HepG2 (cell line): ENCODE measurements around the gene GRB2. TPM values are rescaled to one million over a fixed set of nuclear protein-coding genes. Genes with fewer than 3 reads are reported as not detected.

Experiments
- IRX3 ChIP-seq: sonication (generic); formaldehyde crosslinking; IDR thresholded peaks from 2 replicates; pipeline ENCODE4 v1.8.1; 2023; ENCODE audit warnings: mild to moderate bottlenecking, low read depth, missing genetic modification reagents, borderline replicate concordance
- MIER2 ChIP-seq: IDR thresholded peaks from 2 replicates; pipeline ENCODE4 v1.6.1; 2016; ENCODE audit warnings: missing biosample characterization, missing genetic modification reagents
- NRL ChIP-seq: sonication (generic); formaldehyde crosslinking; IDR thresholded peaks from 2 replicates; pipeline ENCODE4 v1.5.0; 2020; ENCODE audit warnings: missing genetic modification reagents, mild to moderate bottlenecking, moderate library complexity, borderline replicate concordance
- SAP130 ChIP-seq: IDR thresholded peaks from 2 replicates; pipeline ENCODE4 v1.6.1; 2016; ENCODE audit warnings: low read depth
- ZMAT3 ChIP-seq: sonication (generic); formaldehyde crosslinking; conservative IDR thresholded peaks from 2 replicates; pipeline ENCODE4 v1.7.0; 2021; ENCODE audit warnings: missing genetic modification reagents
- ZNF180 ChIP-seq: sonication (generic); formaldehyde crosslinking; IDR thresholded peaks from 2 replicates; pipeline ENCODE4 v1.4.0; 2020; ENCODE audit warnings: low read depth, missing genetic modification reagents, borderline replicate concordance
- ZNF333 ChIP-seq: sonication (generic); formaldehyde crosslinking; IDR thresholded peaks from 2 replicates; pipeline ENCODE4 v1.4.0; 2020; ENCODE audit warnings: mild to moderate bottlenecking, missing genetic modification reagents, borderline replicate concordance
- ZNF737 ChIP-seq: sonication (generic); formaldehyde crosslinking; IDR thresholded peaks from 2 replicates; pipeline ENCODE4 v1.5.0; 2020; ENCODE audit warnings: missing genetic modification reagents, mild to moderate bottlenecking, borderline replicate concordance
- polyA plus RNA-seq, 8 experiments: library from polyadenylated mRNA; depleted of rRNA in 3 of 8; stranded (reverse) in 7 of 8; unstranded in 1 of 8; fragments of >200 nt; fragmentation: Illumina TruSeq in 4 of 8; extraction: Trizol in 4 of 8; gene quantifications; 2 replicates each; pipeline versions ENCODE4 v1.2.1 to v1.2.3, GENCODE V29; 2011 to 2016; ENCODE audit warnings: low read depth in 4 of 8, missing spikeins in 1 of 8, mixed read lengths in 1 of 8; ENCODE audit not compliant: insufficient read depth in 1 of 8
- total RNA-seq, 5 experiments: library from RNA; depleted of rRNA; stranded (reverse); fragments of >200 nt; fragmentation: Illumina TruSeq; extraction: Trizol; gene quantifications; 2 replicates each; pipeline ENCODE4 v1.2.3, GENCODE V29; 2016; ENCODE audit warnings: low read depth in 1 of 5
- TF ChIP-seq, protein P1 (sequence below): IDR thresholded peaks from 2 replicates; pipeline ENCODE4 v1.6.1; 2016; ENCODE audit warnings: low read depth, missing genetic modification reagents, missing compliant biosample characterization
- TF ChIP-seq, protein P2 (sequence below): sonication (generic); formaldehyde crosslinking; IDR thresholded peaks from 2 replicates; pipeline ENCODE4 v1.8.0; 2022; ENCODE audit warnings: low read depth, missing genetic modification reagents
- TF ChIP-seq, protein P3 (sequence below): sonication (generic); formaldehyde crosslinking; IDR thresholded peaks from one replicate; pipeline ENCODE4 v1.5.1; 2020; ENCODE audit warnings: mild to moderate bottlenecking, missing genetic modification reagents; ENCODE audit errors: not compliant biosample characterization

GRB2 gene
- total and polyA plus RNA-seq, 2 of the 13 experiments (the other 11 are each of a cell fraction or from before 2014, with no cell fraction given), result 84.6 to 92.3 TPM

DNA sequence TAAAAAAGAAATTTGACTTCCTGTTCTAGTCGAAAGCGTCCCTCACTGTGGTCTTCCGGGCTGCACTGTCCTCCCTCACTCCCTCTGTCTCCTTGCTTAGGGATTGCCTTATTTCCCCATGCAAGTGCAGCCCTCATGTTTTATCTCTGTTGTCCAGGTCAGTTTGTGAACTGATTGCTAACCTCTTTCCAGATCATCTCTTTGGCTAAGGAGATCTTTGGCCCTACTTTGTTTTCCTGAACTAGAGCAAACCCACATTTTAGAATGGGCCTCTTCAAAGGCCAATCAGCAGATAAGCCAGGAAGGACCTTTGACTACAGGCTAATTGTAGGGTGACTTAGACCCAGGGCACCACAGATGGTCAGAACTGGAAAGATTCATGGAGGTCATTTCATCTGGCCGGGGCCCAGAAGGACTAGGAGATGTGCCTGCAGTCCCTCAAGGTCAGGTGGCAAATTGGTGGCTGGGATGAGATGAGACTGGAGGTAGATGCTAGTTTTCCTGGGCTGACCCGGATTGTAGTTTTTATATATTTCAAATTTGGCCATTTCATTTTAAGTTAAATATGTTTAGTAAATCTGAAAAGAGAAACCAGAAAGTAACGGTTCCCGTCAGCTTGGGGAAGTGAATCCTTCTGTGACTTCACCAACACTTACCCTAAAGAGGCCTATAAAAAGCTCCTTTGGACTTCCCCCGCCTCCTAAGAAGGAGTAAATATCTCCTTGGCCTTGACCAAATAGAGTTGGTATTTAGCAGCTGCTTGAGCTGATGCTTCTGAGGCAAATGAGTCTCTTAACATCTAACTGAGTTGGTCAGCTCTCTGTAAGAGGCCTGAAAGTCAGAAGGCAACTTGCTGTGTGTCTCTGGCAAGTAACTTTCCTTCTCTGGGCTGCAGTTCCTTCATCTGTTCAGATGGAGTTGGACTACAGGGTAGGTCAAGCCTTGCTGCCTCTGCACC is 110.0 kb downstream of the GRB2 start (continued):
- TF ChIP-seq, protein P1, sequence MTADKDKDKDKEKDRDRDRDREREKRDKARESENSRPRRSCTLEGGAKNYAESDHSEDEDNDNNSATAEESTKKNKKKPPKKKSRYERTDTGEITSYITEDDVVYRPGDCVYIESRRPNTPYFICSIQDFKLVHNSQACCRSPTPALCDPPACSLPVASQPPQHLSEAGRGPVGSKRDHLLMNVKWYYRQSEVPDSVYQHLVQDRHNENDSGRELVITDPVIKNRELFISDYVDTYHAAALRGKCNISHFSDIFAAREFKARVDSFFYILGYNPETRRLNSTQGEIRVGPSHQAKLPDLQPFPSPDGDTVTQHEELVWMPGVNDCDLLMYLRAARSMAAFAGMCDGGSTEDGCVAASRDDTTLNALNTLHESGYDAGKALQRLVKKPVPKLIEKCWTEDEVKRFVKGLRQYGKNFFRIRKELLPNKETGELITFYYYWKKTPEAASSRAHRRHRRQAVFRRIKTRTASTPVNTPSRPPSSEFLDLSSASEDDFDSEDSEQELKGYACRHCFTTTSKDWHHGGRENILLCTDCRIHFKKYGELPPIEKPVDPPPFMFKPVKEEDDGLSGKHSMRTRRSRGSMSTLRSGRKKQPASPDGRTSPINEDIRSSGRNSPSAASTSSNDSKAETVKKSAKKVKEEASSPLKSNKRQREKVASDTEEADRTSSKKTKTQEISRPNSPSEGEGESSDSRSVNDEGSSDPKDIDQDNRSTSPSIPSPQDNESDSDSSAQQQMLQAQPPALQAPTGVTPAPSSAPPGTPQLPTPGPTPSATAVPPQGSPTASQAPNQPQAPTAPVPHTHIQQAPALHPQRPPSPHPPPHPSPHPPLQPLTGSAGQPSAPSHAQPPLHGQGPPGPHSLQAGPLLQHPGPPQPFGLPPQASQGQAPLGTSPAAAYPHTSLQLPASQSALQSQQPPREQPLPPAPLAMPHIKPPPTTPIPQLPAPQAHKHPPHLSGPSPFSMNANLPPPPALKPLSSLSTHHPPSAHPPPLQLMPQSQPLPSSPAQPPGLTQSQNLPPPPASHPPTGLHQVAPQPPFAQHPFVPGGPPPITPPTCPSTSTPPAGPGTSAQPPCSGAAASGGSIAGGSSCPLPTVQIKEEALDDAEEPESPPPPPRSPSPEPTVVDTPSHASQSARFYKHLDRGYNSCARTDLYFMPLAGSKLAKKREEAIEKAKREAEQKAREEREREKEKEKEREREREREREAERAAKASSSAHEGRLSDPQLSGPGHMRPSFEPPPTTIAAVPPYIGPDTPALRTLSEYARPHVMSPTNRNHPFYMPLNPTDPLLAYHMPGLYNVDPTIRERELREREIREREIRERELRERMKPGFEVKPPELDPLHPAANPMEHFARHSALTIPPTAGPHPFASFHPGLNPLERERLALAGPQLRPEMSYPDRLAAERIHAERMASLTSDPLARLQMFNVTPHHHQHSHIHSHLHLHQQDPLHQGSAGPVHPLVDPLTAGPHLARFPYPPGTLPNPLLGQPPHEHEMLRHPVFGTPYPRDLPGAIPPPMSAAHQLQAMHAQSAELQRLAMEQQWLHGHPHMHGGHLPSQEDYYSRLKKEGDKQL (CRISPR knock-in tag), result no peak
- no peak for TF ChIP-seq NRL (CRISPR knock-in tag)
- TF ChIP-seq, protein P2, sequence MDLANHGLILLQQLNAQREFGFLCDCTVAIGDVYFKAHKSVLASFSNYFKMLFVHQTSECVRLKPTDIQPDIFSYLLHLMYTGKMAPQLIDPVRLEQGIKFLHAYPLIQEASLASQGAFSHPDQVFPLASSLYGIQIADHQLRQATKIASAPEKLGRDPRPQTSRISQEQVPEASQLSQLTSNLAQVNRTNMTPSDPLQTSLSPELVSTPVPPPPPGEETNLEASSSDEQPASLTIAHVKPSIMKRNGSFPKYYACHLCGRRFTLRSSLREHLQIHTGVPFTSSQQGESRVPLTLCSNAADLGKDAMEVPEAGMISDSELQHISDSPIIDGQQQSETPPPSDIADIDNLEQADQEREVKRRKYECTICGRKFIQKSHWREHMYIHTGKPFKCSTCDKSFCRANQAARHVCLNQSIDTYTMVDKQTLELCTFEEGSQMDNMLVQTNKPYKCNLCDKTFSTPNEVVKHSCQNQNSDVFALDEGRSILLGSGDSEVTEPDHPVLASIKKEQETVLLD (CRISPR knock-in tag), result no peak
- TF ChIP-seq ZMAT3 (CRISPR knock-in tag), result no peak
- peak; percentile 79 for TF ChIP-seq MIER2
- no peak for TF ChIP-seq ZNF737 (CRISPR knock-in tag)
- no peak for TF ChIP-seq IRX3 (CRISPR knock-in tag)
- TF ChIP-seq ZNF180 (CRISPR knock-in tag), result no peak
- peak; percentile 88 for TF ChIP-seq SAP130 (CRISPR knock-in tag)
- TF ChIP-seq, protein P3, sequence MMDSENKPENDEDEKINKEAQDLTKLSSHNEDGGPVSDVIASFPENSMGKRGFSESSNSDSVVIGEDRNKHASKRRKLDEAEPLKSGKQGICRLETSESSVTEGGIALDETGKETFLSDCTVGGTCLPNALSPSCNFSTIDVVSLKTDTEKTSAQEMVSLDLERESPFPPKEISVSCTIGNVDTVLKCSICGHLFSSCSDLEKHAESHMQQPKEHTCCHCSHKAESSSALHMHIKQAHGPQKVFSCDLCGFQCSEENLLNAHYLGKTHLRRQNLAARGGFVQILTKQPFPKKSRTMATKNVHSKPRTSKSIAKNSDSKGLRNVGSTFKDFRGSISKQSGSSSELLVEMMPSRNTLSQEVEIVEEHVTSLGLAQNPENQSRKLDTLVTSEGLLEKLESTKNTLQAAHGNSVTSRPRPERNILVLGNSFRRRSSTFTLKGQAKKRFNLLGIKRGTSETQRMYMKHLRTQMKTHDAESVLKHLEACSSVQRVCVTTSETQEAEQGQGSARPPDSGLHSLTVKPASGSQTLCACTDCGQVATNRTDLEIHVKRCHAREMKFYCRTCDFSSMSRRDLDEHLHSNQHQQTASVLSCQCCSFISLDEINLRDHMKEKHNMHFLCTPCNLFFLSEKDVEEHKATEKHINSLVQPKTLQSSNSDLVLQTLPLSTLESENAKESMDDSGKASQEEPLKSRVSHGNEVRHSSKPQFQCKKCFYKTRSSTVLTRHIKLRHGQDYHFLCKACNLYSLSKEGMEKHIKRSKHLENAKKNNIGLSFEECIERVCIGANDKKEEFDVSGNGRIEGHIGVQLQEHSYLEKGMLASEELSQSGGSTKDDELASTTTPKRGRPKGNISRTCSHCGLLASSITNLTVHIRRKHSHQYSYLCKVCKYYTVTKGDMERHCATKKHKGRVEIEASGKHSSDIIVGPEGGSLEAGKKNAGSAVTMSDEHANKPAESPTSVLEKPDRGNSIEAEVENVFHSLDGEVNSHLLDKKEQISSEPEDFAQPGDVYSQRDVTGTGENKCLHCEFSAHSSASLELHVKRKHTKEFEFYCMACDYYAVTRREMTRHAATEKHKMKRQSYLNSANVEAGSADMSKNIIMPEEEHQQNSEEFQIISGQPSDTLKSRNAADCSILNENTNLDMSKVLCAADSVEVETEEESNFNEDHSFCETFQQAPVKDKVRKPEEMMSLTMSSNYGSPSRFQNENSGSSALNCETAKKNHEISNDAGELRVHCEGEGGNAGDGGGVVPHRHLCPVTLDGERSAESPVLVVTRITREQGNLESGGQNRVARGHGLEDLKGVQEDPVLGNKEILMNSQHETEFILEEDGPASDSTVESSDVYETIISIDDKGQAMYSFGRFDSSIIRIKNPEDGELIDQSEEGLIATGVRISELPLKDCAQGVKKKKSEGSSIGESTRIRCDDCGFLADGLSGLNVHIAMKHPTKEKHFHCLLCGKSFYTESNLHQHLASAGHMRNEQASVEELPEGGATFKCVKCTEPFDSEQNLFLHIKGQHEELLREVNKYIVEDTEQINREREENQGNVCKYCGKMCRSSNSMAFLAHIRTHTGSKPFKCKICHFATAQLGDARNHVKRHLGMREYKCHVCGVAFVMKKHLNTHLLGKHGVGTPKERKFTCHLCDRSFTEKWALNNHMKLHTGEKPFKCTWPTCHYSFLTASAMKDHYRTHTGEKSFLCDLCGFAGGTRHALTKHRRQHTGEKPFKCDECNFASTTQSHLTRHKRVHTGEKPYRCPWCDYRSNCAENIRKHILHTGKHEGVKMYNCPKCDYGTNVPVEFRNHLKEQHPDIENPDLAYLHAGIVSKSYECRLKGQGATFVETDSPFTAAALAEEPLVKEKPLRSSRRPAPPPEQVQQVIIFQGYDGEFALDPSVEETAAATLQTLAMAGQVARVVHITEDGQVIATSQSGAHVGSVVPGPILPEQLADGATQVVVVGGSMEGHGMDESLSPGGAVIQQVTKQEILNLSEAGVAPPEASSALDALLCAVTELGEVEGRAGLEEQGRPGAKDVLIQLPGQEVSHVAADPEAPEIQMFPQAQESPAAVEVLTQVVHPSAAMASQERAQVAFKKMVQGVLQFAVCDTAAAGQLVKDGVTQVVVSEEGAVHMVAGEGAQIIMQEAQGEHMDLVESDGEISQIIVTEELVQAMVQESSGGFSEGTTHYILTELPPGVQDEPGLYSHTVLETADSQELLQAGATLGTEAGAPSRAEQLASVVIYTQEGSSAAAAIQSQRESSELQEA (CRISPR knock-in tag), result no peak
- TF ChIP-seq ZNF333 (CRISPR knock-in tag), result no peak
